ENCODE data around the gene EXOC5. TPM values are rescaled to one million over a fixed set of nuclear protein-coding genes. Genes with fewer than 3 reads are reported as not detected.

The EXOC5 gene
- total RNA-seq (2022; extraction: Qiagen RNA extraction), result 28.4 to 42.7 TPM (median 37.8 TPM) in 5 replicates

GRCh38 chr14:57268161-57269069 lies at the start of gene EXOC5, which contains the start of gene AP5M1:
Gene EXOC5 (minus strand): TSS chr14:57268905. CDS start chr14:57268648, 257 bp downstream.
Gene AP5M1 (plus strand): TSS chr14:57268971. CDS start chr14:57269315, 344 bp downstream.

Other genes starting within 250 kb of the EXOC5 start
- 16.2 to 21.0 TPM (median 20.1 TPM) in 5 replicates for gene AP5M1, start 66 bp upstream of the EXOC5 start, total RNA-seq (2022; extraction: Qiagen RNA extraction)
- gene NAA30, start 121.7 kb upstream of the EXOC5 start, total RNA-seq (2022; extraction: Qiagen RNA extraction), result 12.4 to 14.7 TPM (median 12.8 TPM) in 5 replicates
- 2.4 to 3.8 TPM (median 2.6 TPM) in 5 replicates for gene CCDC198, start 225.0 kb upstream of the EXOC5 start, total RNA-seq (2022; extraction: Qiagen RNA extraction)

Measured in A549 treated with CORT108297 at 1 μM for 4 hours (cell line).